Stimulated activated CD4-positive, alpha-beta T cell treated with anti-CD3 and anti-CD28 coated beads, Interleukin-1b, Interleukin-23, amount 100 ng/mL, for 24 hours (primary cell): Measurements from ENCODE around the gene FAU.
A peak's percentile ranks its signal among the peaks of the same experiment; 100 is the strongest.

Experiments used
- DNase-seq, 4 experiments: peaks; one replicate each; pipeline ENCODE4 v3.0.0-alpha.2; 2020; ENCODE audit warnings: low read depth in 4 of 4, low spot score in 1 of 4

The FAU gene

GRCh38 chr11:65136515-65137096, 14.7 kb upstream of the FAU start:
- DNase-seq, result no peak

- DNase-seq, result no peak
Observed at GRCh38 chr11:65135633-65136145, 13.8 kb upstream of the FAU start.

GRCh38 chr11:65134952-65135632, 13.2 kb upstream of the FAU start:
- peak in 3 of 4 experiments; percentile 61 to 75 (median 69) for DNase-seq

- peak; percentile 80 to 88 (median 86) for DNase-seq
Observed at GRCh38 chr11:65134240-65134951, 12.5 kb upstream of the FAU start, which contains the start of gene SYVN1. Gene SYVN1, minus strand, starts transcription at chr11:65134519. Its CDS starts 918 bp downstream, at chr11:65133601.

GRCh38 chr11:65133724-65134123, 11.8 kb upstream of the FAU start:
- DNase-seq, result no peak

GRCh38 chr11:65132988-65133700, 11.2 kb upstream of the FAU start:
- DNase-seq, result peak in 1 of 4 experiments; percentile 57

GRCh38 chr11:65132238-65132987, 10.5 kb upstream of the FAU start:
- DNase-seq, result no peak

- no peak for DNase-seq
Observed at GRCh38 chr11:65131895-65132237, 9.9 kb upstream of the FAU start.

- DNase-seq, result no peak
Observed at GRCh38 chr11:65131417-65131776, 9.5 kb upstream of the FAU start.

GRCh38 chr11:65130631-65131416, 8.9 kb upstream of the FAU start:
- DNase-seq, result no peak

- DNase-seq, result no peak
Observed at GRCh38 chr11:65129649-65130441, 7.9 kb upstream of the FAU start.

GRCh38 chr11:65128182-65129145, 6.5 kb upstream of the FAU start:
- DNase-seq, result no peak

GRCh38 chr11:65127473-65128181, 5.7 kb upstream of the FAU start:
- DNase-seq, result no peak

- no peak for DNase-seq
Observed at GRCh38 chr11:65126624-65127274, 4.8 kb upstream of the FAU start.

- no peak for DNase-seq
Observed at GRCh38 chr11:65125197-65126056, 3.5 kb upstream of the FAU start.
